PC-3 (cell line): ENCODE data around the gene OTUB1.

Source experiments
- EZH2 ChIP-seq: fragments of 300-600 bp; sonication (generic); IDR thresholded peaks from one replicate; pipeline ENCODE4 v1.6.1; 2017; ENCODE audit warnings: antibody characterized with exemption, mild to moderate bottlenecking, low read length; ENCODE audit not compliant: unreplicated experiment
- EZH2phosphoT487 ChIP-seq: fragments of 300-600 bp; sonication (generic); IDR thresholded peaks from 2 replicates; pipeline ENCODE4 v1.6.1; 2018; ENCODE audit warnings: mild to moderate bottlenecking, antibody characterized with exemption, low read length, borderline replicate concordance
- TF ChIP-seq, protein P1 (sequence below): fragments of 300-600 bp; sonication (generic); conservative IDR thresholded peaks from 2 replicates; pipeline ENCODE4 v1.5.1; 2017; ENCODE audit warnings: antibody characterized with exemption, low read depth, mild to moderate bottlenecking, low read length

DNA sequence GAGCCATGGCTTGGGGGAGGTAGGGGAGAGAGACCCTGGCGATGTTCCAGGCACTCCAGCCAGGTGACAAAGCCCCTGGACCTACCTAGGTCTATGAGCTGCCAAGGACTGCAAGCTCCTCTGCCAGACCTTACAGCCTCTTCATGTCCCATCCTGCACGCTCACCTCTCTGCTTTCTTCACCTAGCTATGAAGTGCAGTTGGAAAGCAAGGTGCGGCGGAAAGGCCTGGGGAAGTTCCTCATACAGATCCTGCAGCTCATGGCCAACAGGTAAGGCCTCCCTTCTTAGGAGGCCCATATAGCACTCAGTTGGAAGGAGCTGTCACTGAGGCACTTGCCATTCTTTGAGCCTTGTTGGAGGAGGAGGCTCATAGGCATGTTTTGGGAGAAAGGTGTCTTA, 33.7 kb upstream of the OTUB1 start:
- TF ChIP-seq, protein P1, sequence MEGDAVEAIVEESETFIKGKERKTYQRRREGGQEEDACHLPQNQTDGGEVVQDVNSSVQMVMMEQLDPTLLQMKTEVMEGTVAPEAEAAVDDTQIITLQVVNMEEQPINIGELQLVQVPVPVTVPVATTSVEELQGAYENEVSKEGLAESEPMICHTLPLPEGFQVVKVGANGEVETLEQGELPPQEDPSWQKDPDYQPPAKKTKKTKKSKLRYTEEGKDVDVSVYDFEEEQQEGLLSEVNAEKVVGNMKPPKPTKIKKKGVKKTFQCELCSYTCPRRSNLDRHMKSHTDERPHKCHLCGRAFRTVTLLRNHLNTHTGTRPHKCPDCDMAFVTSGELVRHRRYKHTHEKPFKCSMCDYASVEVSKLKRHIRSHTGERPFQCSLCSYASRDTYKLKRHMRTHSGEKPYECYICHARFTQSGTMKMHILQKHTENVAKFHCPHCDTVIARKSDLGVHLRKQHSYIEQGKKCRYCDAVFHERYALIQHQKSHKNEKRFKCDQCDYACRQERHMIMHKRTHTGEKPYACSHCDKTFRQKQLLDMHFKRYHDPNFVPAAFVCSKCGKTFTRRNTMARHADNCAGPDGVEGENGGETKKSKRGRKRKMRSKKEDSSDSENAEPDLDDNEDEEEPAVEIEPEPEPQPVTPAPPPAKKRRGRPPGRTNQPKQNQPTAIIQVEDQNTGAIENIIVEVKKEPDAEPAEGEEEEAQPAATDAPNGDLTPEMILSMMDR = no peak
- TF ChIP-seq EZH2 = no peak
- TF ChIP-seq EZH2phosphoT487 = no peak
